B cell (primary cell): ENCODE data around the gene PRKD2.

ENCODE experiments used
- CTCF ChIP-seq: fragments of 200-600 bp; IDR thresholded peaks from one replicate; pipeline ENCODE4 v1.8.0; 2022; ENCODE audit warnings: antibody characterized with exemption, mild to moderate bottlenecking
- EZH2 ChIP-seq: IDR thresholded peaks from 2 replicates; pipeline ENCODE4 v1.6.1; 2012; ENCODE audit warnings: borderline replicate concordance, low read depth, mild to moderate bottlenecking, moderate library complexity, low read length; ENCODE audit not compliant: insufficient read depth, poor library complexity, severe bottlenecking

GRCh38 chr19:46726971-46727501 is 10.1 kb upstream of the PRKD2 start:
- TF ChIP-seq CTCF (no peak), EZH2 (no peak)
